B cell (primary cell): Measurements from ENCODE around the gene TFG.

Experiments used
- EZH2 ChIP-seq: IDR thresholded peaks from 2 replicates; pipeline ENCODE4 v1.6.1; 2012; ENCODE audit warnings: borderline replicate concordance, low read depth, mild to moderate bottlenecking, moderate library complexity, low read length; ENCODE audit not compliant: insufficient read depth, poor library complexity, severe bottlenecking
- TF ChIP-seq, protein P1 (sequence below): fragments of 200-600 bp; IDR thresholded peaks from one replicate; pipeline ENCODE4 v1.8.0; 2022; ENCODE audit warnings: antibody characterized with exemption, mild to moderate bottlenecking

DNA sequence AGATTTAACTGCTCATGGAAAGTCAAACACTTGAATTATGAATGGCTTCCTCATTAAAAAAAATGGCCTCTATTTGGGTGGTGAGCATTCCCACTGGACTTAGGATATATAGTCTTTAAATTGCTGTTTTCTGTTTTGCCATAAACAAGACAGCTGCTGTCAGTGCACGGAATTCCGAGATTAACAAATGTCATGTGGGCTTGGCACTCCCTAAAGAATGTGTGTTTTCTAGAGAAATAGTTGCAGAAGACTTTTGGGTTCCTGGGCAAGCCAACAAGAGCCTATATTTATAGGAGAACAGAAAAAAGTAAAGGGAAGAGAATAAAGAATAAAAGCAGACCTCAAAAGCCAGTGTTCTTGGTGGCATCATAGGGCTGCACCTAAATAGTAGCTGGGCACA lies 13.6 kb upstream of the TFG start:
- TF ChIP-seq, protein P1, sequence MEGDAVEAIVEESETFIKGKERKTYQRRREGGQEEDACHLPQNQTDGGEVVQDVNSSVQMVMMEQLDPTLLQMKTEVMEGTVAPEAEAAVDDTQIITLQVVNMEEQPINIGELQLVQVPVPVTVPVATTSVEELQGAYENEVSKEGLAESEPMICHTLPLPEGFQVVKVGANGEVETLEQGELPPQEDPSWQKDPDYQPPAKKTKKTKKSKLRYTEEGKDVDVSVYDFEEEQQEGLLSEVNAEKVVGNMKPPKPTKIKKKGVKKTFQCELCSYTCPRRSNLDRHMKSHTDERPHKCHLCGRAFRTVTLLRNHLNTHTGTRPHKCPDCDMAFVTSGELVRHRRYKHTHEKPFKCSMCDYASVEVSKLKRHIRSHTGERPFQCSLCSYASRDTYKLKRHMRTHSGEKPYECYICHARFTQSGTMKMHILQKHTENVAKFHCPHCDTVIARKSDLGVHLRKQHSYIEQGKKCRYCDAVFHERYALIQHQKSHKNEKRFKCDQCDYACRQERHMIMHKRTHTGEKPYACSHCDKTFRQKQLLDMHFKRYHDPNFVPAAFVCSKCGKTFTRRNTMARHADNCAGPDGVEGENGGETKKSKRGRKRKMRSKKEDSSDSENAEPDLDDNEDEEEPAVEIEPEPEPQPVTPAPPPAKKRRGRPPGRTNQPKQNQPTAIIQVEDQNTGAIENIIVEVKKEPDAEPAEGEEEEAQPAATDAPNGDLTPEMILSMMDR, result no peak
- TF ChIP-seq EZH2, result no peak
